ENCODE data around the gene ERCC5.

The ERCC5 gene

DNA sequence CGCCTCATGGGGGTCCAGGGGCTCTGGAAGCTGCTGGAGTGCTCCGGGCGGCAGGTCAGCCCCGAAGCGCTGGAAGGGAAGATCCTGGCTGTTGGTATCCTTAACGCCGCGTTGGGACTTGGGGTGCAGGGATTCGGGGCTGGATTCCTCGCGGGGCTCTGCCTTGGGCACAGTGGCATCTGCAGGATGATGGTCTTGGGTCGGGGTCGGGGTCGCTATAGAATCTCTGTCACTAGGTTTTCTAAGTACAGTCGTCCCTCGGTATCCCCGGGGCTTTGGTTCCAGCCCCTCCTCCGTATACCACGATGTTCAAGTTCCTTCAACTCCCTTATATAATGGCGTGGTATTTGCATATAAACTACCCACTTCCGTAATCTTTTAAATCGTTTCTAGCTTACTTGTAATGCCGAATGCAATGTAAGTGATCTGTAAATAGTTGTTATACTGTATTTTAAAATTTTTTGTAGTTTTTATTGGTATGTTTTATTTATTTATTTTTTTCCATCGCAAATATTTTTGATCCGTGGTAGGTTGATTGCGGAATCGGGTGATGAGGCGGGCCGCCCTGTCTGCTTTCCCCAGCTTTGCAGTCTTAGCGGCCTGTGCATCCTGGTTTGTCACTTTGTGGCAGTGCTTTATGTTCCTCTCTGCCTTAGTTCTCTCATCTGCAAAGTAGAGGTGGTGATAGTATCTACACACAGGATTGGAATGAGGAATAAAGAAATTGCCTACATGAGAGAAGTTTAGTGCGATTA is 606 bp downstream of the ERCC5 start:
- peaks cover 4 to 8% of the 10 kb centered on the region in 2 donors for H3K36me3 ChIP-seq (ENCODE audit: control insufficient read depth in 1 of 2, insufficient read depth in 2 of 2, low read length in 2 of 2)
- H3K4me3 ChIP-seq (ENCODE audit: low read depth in 1 of 2, low read length in 2 of 2): peak overlapping the region; percentile 94 to 99
- H3K27ac ChIP-seq (ENCODE audit: low read length): peak overlapping the region; percentile 97
- H3K9me3 ChIP-seq (ENCODE audit: control insufficient read depth in 1 of 2, low read length in 2 of 2): no peaks in the 10 kb centered on the region
- H3K27me3 ChIP-seq (ENCODE audit: low read depth, low read length): no peaks in the 10 kb centered on the region
- peaks cover 0 to 26% of the 10 kb centered on the region in 2 donors for H3K4me1 ChIP-seq (ENCODE audit: control insufficient read depth in 1 of 2, insufficient read depth in 2 of 2, low read length in 2 of 2)

DNA sequence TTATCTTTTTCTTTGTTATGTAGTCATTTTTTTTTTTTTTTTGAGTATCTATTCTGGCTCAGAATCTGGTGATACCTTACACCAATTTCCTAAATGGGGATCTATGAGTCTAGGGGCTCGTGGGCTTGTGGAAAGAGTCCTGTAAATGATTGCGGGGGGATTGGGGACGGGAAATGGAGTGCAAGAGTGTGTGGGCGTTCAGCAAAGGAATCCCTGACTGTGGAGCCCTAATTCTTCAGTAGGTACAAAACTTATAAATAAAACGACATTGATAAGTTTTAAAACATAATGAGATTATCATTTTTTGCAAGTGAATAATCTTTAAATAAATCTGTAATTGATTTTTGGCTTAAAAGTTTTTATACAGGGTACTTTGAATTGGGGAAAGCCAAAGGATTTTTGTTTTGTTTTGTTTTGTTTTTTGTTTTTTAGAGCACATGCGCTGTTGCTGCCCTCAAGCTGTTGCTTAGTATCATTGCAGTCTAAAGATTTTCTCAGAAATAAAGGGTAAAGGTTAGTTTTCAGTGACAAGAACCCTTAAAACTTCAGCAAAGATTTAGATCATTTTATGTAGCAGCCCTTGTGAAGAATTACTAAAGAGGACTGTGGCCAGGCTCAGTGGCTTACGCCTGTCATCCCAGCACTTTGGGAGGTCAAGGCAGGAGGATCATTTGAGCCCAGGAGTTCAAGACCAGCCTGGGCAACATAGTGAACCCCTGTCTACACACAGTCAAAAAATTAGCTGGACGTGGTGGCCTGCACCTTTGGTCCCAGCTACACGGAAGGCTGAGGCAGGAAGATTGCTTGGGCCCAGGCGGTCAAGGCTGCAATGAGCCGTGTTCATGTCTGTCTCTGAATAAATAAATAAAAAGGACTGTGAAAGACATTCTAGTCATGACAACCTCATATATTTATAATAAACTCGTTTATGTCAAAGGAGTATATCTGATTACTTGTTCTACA is 1.7 kb downstream of the ERCC5 start:
- no peaks in the 10 kb centered on the region for H3K27me3 ChIP-seq (ENCODE audit: low read depth, low read length)
- no peaks in the 10 kb centered on the region for H3K9me3 ChIP-seq (ENCODE audit: control insufficient read depth in 1 of 2, low read length in 2 of 2)
- H3K36me3 ChIP-seq (ENCODE audit: control insufficient read depth in 1 of 2, insufficient read depth in 2 of 2, low read length in 2 of 2): peaks cover 4 to 8% of the 10 kb centered on the region in 2 donors
- H3K4me1 ChIP-seq (ENCODE audit: control insufficient read depth in 1 of 2, insufficient read depth in 2 of 2, low read length in 2 of 2): peaks cover 0 to 26% of the 10 kb centered on the region in 2 donors
- peak overlapping the region; percentile 94 to 99 for H3K4me3 ChIP-seq (ENCODE audit: low read depth in 1 of 2, low read length in 2 of 2)
- H3K27ac ChIP-seq (ENCODE audit: low read length): peak overlapping the region; percentile 97

DNA sequence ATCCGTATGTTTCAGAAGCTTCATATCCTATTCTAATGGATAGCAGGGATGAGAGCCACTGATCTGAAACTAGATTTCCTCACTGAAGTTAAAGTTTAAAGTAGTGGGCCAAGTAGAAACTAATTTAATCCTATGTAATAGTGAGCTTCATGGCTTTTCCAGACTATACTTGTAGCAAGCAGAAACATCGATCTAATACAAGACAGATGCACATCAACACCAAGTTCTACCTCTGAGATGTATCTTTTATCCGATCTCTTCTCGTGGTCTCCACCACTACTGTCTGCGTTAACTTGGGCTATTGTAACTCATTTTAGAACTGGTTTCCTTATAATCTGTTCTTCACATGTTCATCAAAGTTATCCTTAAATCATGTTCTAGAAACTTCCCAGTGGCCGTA is 3.1 kb downstream of the ERCC5 start:
- no peak overlapping the region for H3K4me3 ChIP-seq (ENCODE audit: low read depth in 1 of 2, low read length in 2 of 2)
- no peak overlapping the region for H3K27ac ChIP-seq (ENCODE audit: low read length)
- H3K27me3 ChIP-seq (ENCODE audit: low read depth, low read length): no peaks in the 10 kb centered on the region
- H3K9me3 ChIP-seq (ENCODE audit: control insufficient read depth in 1 of 2, low read length in 2 of 2): no peaks in the 10 kb centered on the region
- H3K4me1 ChIP-seq (ENCODE audit: control insufficient read depth in 1 of 2, insufficient read depth in 2 of 2, low read length in 2 of 2): peaks cover 0 to 26% of the 10 kb centered on the region in 2 donors
- H3K36me3 ChIP-seq (ENCODE audit: control insufficient read depth in 1 of 2, insufficient read depth in 2 of 2, low read length in 2 of 2): peaks cover 9 to 10% of the 10 kb centered on the region in 2 donors

DNA sequence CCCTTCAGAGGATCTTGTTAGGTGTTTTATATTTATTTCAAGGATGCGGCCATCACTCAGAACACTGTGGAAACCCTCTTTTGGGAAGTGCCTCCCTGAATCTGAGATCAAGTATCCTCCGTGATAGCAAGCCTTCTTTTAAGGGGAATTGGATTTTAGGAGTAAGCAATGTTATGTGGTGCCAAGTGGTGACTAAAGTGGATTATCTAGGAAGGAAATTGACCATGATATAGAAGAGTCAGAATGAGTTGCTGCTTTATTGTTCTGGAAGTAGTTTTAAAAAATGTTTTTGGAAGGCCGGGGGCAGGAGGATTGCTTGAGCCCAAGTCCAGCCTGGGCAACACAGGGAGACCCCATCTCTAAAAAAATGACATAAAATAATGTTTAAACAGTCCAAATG is 6.7 kb downstream of the ERCC5 start:
- Histone ChIP-seq H3K4me1 (ENCODE audit: control insufficient read depth in 1 of 2, insufficient read depth in 2 of 2, low read length in 2 of 2) (peaks cover 0 to 15% of the 10 kb centered on the region in 2 donors), H3K36me3 (ENCODE audit: control insufficient read depth in 1 of 2, insufficient read depth in 2 of 2, low read length in 2 of 2) (peaks cover 35 to 43% of the 10 kb centered on the region in 2 donors), H3K4me3 (ENCODE audit: low read depth in 1 of 2, low read length in 2 of 2) (no peak overlapping the region)

DNA sequence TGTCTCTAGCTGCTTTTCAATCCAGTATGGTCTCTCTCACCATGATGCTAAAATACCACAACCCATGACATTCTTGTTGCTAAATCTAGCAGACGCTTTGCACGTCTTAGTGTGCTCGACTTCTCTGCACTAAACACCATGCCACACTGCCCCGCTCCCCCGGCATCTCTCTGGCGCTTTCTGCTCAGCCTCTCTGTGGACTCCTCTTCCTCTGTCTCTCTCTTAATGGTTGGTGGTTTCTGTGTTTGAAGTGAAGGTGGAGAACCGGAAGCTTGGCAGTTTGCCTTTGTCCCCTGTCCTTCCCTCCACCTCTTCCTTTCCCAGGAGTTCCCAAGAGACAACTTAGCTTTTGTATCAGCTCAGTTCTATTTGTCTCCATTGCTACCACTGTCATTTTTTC is 8.8 kb downstream of the ERCC5 start:
- peaks cover 54 to 60% of the 10 kb centered on the region in 2 donors for H3K36me3 ChIP-seq (ENCODE audit: control insufficient read depth in 1 of 2, insufficient read depth in 2 of 2, low read length in 2 of 2)
- no peaks in the 10 kb centered on the region for H3K27me3 ChIP-seq (ENCODE audit: low read depth, low read length)
- no peak overlapping the region for H3K27ac ChIP-seq (ENCODE audit: low read length)
- no peaks in the 10 kb centered on the region for H3K4me1 ChIP-seq (ENCODE audit: control insufficient read depth in 1 of 2, insufficient read depth in 2 of 2, low read length in 2 of 2)
- H3K4me3 ChIP-seq (ENCODE audit: low read depth in 1 of 2, low read length in 2 of 2): no peak overlapping the region
- no peaks in the 10 kb centered on the region for H3K9me3 ChIP-seq (ENCODE audit: control insufficient read depth in 1 of 2, low read length in 2 of 2)

More for the DNA sequence above, 6.7 kb downstream of the ERCC5 start:
- Histone ChIP-seq H3K9me3 (ENCODE audit: control insufficient read depth in 1 of 2, low read length in 2 of 2) (no peaks in the 10 kb centered on the region), H3K27ac (ENCODE audit: low read length) (no peak overlapping the region), H3K27me3 (ENCODE audit: low read depth, low read length) (no peaks in the 10 kb centered on the region)

DNA sequence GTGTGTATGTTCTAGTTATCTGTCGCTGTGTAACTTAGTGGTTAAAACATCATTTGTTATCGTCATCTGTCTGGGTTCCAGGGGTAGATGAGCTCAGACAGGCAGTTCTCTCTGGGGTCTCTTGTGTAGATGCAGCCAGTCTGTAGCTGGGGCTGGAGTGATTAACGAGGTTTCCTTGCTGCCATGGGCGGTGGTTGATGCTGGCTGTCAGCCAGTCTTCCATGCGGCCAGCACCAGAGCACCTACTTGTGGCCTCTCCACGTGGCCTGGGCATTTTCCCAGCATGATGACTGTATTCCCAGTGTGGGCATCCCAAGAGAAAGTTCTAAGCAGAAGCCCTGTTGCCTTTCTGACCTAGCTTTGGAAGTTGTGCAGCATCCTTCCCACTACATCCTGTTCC is 10.7 kb downstream of the ERCC5 start:
- no peak overlapping the region for H3K4me3 ChIP-seq (ENCODE audit: low read depth in 1 of 2, low read length in 2 of 2)
- H3K36me3 ChIP-seq (ENCODE audit: control insufficient read depth in 1 of 2, insufficient read depth in 2 of 2, low read length in 2 of 2): peaks cover 69 to 76% of the 10 kb centered on the region in 2 donors
- no peaks in the 10 kb centered on the region for H3K27me3 ChIP-seq (ENCODE audit: low read depth, low read length)
- no peak overlapping the region for H3K27ac ChIP-seq (ENCODE audit: low read length)
- no peaks in the 10 kb centered on the region for H3K4me1 ChIP-seq (ENCODE audit: control insufficient read depth in 1 of 2, insufficient read depth in 2 of 2, low read length in 2 of 2)
- no peaks in the 10 kb centered on the region for H3K9me3 ChIP-seq (ENCODE audit: control insufficient read depth in 1 of 2, low read length in 2 of 2)

DNA sequence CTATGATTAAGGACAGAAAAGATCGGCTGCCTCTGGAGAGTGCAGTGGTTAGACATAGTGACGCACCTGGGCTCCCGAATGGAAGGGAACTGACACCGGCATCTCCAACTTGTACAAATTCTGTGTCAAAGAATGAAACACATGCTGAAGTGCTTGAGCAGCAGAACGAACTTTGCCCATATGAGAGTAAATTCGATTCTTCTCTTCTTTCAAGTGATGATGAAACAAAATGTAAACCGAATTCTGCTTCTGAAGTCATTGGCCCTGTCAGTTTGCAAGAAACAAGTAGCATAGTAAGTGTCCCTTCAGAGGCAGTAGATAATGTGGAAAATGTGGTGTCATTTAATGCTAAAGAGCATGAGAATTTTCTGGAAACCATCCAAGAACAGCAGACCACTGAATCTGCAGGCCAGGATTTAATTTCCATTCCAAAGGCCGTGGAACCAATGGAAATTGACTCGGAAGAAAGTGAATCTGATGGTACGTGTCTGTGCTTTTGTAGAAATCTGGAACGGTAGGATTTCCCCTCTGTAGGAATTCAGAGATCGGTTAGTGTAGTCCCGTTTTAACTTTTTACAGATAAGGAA is 16.9 kb downstream of the ERCC5 start:
- Histone ChIP-seq H3K36me3 (ENCODE audit: control insufficient read depth in 1 of 2, insufficient read depth in 2 of 2, low read length in 2 of 2) (peaks cover 87 to 92% of the 10 kb centered on the region in 2 donors), H3K9me3 (ENCODE audit: control insufficient read depth in 1 of 2, low read length in 2 of 2) (no peaks in the 10 kb centered on the region), H3K27ac (ENCODE audit: low read length) (no peak overlapping the region), H3K4me3 (ENCODE audit: low read depth in 1 of 2, low read length in 2 of 2) (no peak overlapping the region), H3K27me3 (ENCODE audit: low read depth, low read length) (no peaks in the 10 kb centered on the region), H3K4me1 (ENCODE audit: control insufficient read depth in 1 of 2, insufficient read depth in 2 of 2, low read length in 2 of 2) (no peaks in the 10 kb centered on the region)

DNA sequence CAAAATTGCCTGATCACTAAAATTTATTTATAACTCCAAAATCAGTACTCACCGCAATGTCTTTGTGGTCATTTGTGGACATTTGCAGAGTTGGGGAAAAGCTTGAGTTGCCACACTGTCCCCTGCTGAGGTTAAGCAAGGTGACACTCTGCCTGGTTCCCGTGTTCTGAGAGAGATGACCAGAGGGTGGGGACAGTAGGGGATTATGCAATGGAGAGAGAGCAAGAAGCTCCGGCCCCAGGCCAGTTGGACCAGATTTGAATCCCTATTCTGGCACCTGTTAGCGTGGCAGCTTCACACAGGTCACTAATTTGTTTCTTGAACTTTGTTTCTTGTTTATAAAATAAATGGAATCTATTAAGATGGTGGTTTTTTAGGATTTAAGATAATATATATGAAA is 17.8 kb downstream of the ERCC5 start:
- H3K4me1 ChIP-seq (ENCODE audit: control insufficient read depth in 1 of 2, insufficient read depth in 2 of 2, low read length in 2 of 2): no peaks in the 10 kb centered on the region
- no peak overlapping the region for H3K4me3 ChIP-seq (ENCODE audit: low read depth in 1 of 2, low read length in 2 of 2)
- H3K36me3 ChIP-seq (ENCODE audit: control insufficient read depth in 1 of 2, insufficient read depth in 2 of 2, low read length in 2 of 2): peaks cover 86 to 91% of the 10 kb centered on the region in 2 donors
- no peaks in the 10 kb centered on the region for H3K27me3 ChIP-seq (ENCODE audit: low read depth, low read length)
- no peaks in the 10 kb centered on the region for H3K9me3 ChIP-seq (ENCODE audit: control insufficient read depth in 1 of 2, low read length in 2 of 2)
- H3K27ac ChIP-seq (ENCODE audit: low read length): no peak overlapping the region

DNA sequence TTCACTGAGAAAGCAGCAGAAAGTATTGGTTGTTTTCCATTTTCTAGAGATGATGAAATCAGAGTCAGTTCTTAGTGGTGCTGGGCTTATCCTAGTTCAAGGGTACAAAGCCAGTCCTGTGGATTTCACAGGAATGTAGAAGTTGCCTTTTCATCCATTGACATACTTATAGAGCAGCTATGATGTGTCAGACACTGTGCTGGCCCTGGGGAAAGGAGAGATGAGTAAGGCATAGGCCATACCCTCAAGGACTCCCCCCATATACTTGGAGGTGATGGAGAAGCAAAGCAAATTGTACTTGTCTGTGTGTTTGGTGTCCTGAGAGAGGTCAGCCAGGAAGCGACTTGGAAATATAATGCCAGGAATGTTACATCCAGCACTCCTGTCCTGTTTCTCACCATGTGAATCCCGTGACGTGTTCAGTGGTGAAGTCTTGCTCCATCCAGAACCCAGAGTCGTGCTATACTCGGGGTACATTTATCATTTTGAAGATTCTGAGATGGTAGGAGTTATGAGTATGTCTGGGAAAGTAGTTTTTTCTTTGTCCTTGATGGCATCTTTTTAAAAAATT is 22.6 kb downstream of the ERCC5 start:
- H3K9me3 ChIP-seq (ENCODE audit: control insufficient read depth in 1 of 2, low read length in 2 of 2): no peaks in the 10 kb centered on the region
- H3K36me3 ChIP-seq (ENCODE audit: control insufficient read depth in 1 of 2, insufficient read depth in 2 of 2, low read length in 2 of 2): peaks cover 60 to 65% of the 10 kb centered on the region in 2 donors
- no peak overlapping the region for H3K4me3 ChIP-seq (ENCODE audit: low read depth in 1 of 2, low read length in 2 of 2)
- H3K27me3 ChIP-seq (ENCODE audit: low read depth, low read length): no peaks in the 10 kb centered on the region
- no peak overlapping the region for H3K27ac ChIP-seq (ENCODE audit: low read length)
- H3K4me1 ChIP-seq (ENCODE audit: control insufficient read depth in 1 of 2, insufficient read depth in 2 of 2, low read length in 2 of 2): peaks cover 0 to 4% of the 10 kb centered on the region in 2 donors

DNA sequence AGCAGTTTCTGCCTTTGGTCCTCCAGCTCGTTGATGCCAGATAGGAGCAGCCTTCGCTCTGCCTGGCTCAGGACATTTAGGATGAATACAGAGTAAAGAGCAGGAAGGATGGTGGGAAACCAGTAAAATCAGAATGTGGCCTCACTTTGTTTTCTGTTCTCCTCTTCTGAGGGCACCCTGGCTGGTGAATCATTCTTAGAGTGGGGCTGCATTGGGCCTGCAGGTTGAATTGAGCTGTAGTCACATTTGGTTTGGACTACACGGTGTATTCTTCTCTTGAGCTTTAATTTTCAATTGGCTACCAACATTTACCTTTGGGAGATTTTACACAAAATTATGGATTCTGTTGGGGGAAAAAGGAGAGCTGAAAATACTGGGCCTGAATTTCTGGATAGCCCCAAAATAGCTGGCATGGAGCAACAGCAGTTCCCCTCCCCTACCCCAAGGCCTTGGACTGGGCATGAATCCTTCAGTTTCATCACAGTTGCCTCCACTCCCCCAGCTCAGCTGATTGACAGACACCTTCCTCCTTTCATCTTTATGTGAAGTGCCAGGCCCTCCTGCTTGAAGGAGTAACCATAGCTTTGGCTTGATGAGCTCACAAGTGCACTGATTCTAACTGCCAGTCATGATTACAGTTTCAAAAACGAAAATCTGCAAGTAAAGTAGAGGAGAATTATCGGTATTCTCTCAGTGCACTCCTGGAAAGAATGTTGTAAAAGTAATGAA is 24.3 kb downstream of the ERCC5 start:
- Histone ChIP-seq H3K27ac (ENCODE audit: low read length) (no peak overlapping the region), H3K4me1 (ENCODE audit: control insufficient read depth in 1 of 2, insufficient read depth in 2 of 2, low read length in 2 of 2) (peaks cover 0 to 4% of the 10 kb centered on the region in 2 donors), H3K4me3 (ENCODE audit: low read depth in 1 of 2, low read length in 2 of 2) (no peak overlapping the region), H3K27me3 (ENCODE audit: low read depth, low read length) (no peaks in the 10 kb centered on the region), H3K9me3 (ENCODE audit: control insufficient read depth in 1 of 2, low read length in 2 of 2) (no peaks in the 10 kb centered on the region), H3K36me3 (ENCODE audit: control insufficient read depth in 1 of 2, insufficient read depth in 2 of 2, low read length in 2 of 2) (peaks cover 57 to 62% of the 10 kb centered on the region in 2 donors)
